Type B pancreatic cell (in vitro differentiated cells): ENCODE measurements around the gene TCF12. TPM values are rescaled to one million over a fixed set of nuclear protein-coding genes. Genes with fewer than 3 reads are reported as not detected.

Experiments used
- DNase-seq: peaks from one replicate; pipeline ENCODE4 v3.0.0; 2021; ENCODE audit warnings: mixed read lengths; ENCODE audit not compliant: unreplicated experiment; ENCODE audit errors: extremely low spot score
- H3K27ac Mint-ChIP-seq: 2 replicates; pipeline ENCODE4 v1.8.0; 2021; ENCODE audit warnings: mild to moderate bottlenecking, mixed read lengths
- H3K27me3 Mint-ChIP-seq: 2 replicates; pipeline ENCODE4 v1.8.0; 2021; ENCODE audit warnings: mixed read lengths
- H3K36me3 Mint-ChIP-seq: 2 replicates; pipeline ENCODE4 v1.8.0; 2021; ENCODE audit warnings: mixed read lengths
- H3K4me1 Mint-ChIP-seq: one replicate; pipeline ENCODE4 v1.8.0; 2021; ENCODE audit warnings: mixed read lengths; ENCODE audit not compliant: unreplicated experiment
- H3K4me3 Mint-ChIP-seq: 2 replicates; pipeline ENCODE4 v1.8.0; 2021; ENCODE audit warnings: mild to moderate bottlenecking, mixed read lengths
- H3K9me3 Mint-ChIP-seq: 2 replicates; pipeline ENCODE4 v1.8.0; 2021; ENCODE audit warnings: mixed read lengths
- total RNA-seq: library from RNA; stranded (reverse); gene quantifications from 2 replicates; pipeline ENCODE4 v1.2.1, GENCODE V29; 2021; ENCODE audit warnings: low replicate concordance
- TF ChIP-seq, protein P1 (sequence below): fragments of 200-600 bp; sonication (generic); conservative IDR thresholded peaks from 2 replicates; pipeline ENCODE4 v1.5.0; 2021; ENCODE audit warnings: antibody characterized with exemption, mild to moderate bottlenecking

Gene TCF12
- total RNA-seq, 1 donor from 2014 or later, result 153 TPM

DNA sequence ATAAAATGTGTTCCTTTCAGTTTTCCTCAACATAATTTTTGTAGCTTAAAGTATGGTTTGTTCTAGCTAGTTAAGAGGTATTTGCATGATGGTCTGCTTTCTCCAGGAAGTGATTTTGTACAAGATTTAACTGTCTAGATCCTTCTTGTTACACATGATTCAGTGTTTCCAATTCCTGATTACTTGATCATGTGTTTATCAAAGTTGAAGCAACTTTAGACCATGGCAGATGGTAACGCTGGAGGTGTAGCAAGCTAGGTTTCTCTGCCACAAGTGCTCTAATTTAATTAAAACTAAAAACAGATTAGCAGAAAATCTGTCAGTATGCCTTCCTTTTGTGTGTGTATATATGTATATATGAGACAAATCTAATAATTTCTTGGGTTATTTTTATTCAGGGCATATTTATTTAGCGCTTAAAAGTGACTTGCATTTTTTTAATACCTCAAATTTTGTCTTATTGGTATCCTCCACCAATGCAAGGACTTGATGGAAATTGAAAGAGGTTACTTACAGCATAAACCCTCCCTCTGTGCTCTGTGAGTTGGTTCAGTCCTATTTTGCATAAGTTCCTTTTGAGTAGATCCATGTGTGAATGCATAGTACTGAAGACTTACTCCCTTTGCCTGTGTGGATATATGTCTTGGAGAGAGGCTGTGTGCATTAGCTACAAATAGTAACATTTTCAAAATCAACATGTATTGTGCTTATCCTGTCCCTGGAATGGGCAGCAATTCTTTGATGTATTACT is 300.6 kb downstream of the TCF12 start:
- no peaks in the 10 kb centered on the region for H3K27me3 Mint-ChIP-seq
- no peak for DNase-seq
- peak overlapping the region; percentile 70 for H3K27ac Mint-ChIP-seq
- TF ChIP-seq, protein P1, sequence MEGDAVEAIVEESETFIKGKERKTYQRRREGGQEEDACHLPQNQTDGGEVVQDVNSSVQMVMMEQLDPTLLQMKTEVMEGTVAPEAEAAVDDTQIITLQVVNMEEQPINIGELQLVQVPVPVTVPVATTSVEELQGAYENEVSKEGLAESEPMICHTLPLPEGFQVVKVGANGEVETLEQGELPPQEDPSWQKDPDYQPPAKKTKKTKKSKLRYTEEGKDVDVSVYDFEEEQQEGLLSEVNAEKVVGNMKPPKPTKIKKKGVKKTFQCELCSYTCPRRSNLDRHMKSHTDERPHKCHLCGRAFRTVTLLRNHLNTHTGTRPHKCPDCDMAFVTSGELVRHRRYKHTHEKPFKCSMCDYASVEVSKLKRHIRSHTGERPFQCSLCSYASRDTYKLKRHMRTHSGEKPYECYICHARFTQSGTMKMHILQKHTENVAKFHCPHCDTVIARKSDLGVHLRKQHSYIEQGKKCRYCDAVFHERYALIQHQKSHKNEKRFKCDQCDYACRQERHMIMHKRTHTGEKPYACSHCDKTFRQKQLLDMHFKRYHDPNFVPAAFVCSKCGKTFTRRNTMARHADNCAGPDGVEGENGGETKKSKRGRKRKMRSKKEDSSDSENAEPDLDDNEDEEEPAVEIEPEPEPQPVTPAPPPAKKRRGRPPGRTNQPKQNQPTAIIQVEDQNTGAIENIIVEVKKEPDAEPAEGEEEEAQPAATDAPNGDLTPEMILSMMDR, result no peak
- no peaks in the 10 kb centered on the region for H3K9me3 Mint-ChIP-seq
- peaks cover 46% of the 10 kb centered on the region for H3K4me1 Mint-ChIP-seq
- H3K4me3 Mint-ChIP-seq, result peak overlapping the region; percentile 91
- no peaks in the 10 kb centered on the region for H3K36me3 Mint-ChIP-seq

DNA sequence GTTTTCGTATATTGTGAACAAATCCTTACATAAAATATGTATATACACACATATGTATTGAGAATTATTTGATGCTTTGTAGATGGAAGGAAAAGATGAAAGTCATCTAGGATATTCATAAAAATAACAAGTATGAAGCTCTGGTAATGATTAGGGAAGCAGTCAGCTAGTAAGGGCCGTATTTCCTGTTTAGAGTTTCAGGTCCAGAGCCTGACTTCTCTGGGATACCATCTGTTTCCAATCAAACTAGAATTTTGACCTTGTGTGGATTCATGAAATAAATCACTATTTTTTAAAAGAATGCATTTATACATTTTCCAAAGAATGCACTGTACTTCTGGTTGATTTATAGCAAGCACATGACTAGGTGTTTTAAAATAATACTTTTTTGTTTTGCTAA is 301.8 kb downstream of the TCF12 start:
- H3K27ac Mint-ChIP-seq, result peak overlapping the region; percentile 65
- TF ChIP-seq, protein P1, result no peak
- H3K36me3 Mint-ChIP-seq, result no peaks in the 10 kb centered on the region
- peaks cover 42% of the 10 kb centered on the region for H3K4me1 Mint-ChIP-seq
- no peak for DNase-seq
- peak overlapping the region; percentile 91 for H3K4me3 Mint-ChIP-seq
- H3K9me3 Mint-ChIP-seq, result no peaks in the 10 kb centered on the region
- no peaks in the 10 kb centered on the region for H3K27me3 Mint-ChIP-seq

DNA sequence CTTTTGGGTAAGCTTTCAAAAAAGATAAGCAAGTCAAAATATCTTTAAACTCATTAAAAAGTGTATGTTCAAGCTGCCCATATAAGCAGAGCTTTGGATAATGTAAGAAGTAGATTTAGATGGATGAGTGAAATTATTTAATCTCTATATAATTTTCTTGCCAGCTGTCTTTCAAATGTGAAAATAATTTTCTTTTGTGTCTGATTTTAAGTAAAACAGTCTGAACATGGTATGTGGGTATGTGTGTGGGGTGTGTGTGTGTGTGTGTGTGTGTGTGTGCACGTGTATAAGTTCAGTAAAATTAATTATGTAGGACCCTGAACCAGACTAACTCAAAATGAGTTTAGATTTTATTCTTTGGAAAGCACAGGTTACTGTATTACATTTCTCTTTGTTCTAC is 302.7 kb downstream of the TCF12 start:
- H3K36me3 Mint-ChIP-seq, result no peaks in the 10 kb centered on the region
- H3K27ac Mint-ChIP-seq, result peak overlapping the region; percentile 66
- TF ChIP-seq, protein P1, result no peak
- no peaks in the 10 kb centered on the region for H3K27me3 Mint-ChIP-seq
- peak overlapping the region; percentile 91 for H3K4me3 Mint-ChIP-seq
- peaks cover 33% of the 10 kb centered on the region for H3K4me1 Mint-ChIP-seq
- DNase-seq, result no peak
- no peaks in the 10 kb centered on the region for H3K9me3 Mint-ChIP-seq

DNA sequence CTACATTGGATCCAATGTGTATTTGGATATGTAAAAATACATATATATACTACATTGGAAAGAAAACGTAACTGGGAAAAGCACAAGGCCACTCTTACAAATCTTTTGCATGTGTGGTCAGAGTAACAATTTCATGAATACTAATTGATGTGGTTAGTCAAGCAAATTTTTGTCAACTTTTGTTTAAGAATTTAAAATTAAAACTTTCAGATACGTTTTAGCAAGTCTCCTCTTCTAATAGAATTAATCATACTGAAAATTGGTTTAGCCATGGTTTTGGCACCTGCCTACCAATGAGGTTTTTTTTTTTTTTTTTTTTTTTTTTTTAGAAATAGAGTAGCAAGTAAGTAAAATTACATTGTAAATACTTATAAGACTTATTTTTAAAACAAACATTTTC is 304.9 kb downstream of the TCF12 start:
- no peak for DNase-seq
- Mint-ChIP-seq H3K9me3 (no peaks in the 10 kb centered on the region), H3K36me3 (no peaks in the 10 kb centered on the region), H3K27ac (no peak overlapping the region), H3K27me3 (no peaks in the 10 kb centered on the region), H3K4me3 (peak overlapping the region; percentile 41), H3K4me1 (peaks cover 36% of the 10 kb centered on the region)
- TF ChIP-seq, protein P1, result no peak

DNA sequence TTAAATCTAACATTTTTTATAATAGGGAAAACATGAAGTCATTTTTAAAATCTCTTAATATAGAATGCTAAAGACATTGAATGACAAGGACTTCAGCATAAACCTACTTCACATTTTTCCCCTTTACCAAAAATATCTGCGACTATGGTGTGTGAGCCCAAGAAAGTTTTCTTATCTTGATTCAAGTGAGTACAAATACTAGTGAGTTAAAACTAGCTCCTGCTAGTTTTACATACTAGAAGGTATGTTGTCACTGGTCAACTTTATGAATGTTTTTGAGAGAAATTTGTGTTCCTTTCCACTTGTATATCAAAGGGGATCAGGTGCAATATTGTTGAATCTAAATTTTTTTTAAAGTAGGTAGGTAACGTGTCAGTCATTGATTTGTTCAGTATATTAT is 305.4 kb downstream of the TCF12 start:
- H3K9me3 Mint-ChIP-seq, result no peaks in the 10 kb centered on the region
- DNase-seq, result no peak
- peaks cover 36% of the 10 kb centered on the region for H3K4me1 Mint-ChIP-seq
- TF ChIP-seq, protein P1, result no peak
- no peaks in the 10 kb centered on the region for H3K36me3 Mint-ChIP-seq
- no peaks in the 10 kb centered on the region for H3K27me3 Mint-ChIP-seq
- H3K4me3 Mint-ChIP-seq, result no peak overlapping the region
- no peak overlapping the region for H3K27ac Mint-ChIP-seq
